CD4-positive, alpha-beta T cell treated with Interleukin-17A for 1 hour (primary cell): Measurements from ENCODE around the gene PBX2.
"Not testable (repeated sequence)": the region's sequence is repeated elsewhere in the genome, so short reads cannot be mapped to it uniquely, and the experiment has no call there.

Experiments used
- DNase-seq: peaks from one replicate; pipeline ENCODE4 v3.0.0-alpha.2; 2020

The PBX2 gene

DNA sequence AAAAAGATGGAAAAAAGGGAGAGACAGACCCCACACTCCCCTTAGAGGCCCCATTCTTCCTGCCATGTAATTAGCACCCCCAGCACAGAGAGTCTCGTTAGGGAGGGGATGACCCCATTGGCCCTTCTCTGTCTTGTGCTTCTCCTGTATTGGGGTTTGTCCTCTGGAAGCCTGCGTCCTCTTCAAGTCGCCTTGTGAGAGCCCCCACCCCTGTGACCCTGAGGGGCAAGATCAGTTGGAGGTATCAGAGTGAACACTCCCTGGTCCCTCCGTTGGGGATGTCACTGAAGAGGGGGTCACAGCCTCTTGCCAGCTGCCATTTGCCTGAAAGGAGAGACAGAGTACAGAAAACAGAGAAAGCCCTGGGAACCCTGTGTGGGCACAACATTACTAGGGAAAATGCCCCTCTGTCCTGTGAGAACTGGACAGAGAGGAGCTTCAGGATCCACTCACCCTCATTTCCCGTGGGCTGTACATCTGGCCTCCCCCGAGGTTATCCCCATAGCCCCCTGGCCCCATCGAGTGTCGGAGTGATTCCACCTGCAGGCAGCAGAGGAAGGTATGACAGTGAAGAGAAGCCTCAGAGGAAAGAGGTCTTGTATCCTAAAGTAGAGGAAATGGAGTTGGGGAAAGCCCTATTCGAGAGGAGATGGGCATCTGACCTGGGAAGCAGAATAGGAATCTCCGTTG, 3.7 kb downstream of the PBX2 start:
- DNase-seq = not testable (repeated sequence)

DNA sequence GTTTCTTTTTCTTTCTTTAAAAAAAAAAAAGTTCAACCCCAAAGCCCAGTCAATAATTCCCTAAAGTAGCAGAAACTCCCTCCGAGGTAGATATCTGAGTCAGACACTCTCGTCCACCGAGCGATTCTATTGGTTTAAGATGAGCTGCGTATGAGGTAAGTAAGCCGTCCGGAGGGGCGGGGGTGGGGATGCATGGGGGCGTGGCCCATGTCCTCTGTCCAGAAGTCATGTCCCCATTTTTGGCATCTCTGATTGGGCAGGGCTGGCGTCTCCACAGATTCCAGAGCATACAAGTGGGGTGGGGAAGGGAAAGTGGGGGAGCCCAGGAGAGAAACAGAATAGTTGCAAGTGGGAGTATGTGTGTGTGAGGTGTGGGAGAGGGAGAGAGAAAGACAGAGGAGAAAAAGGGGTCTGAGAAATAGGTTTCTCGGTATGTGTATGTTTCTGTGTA, 4.3 kb downstream of the PBX2 start:
- DNase-seq = peak; percentile 80

DNA sequence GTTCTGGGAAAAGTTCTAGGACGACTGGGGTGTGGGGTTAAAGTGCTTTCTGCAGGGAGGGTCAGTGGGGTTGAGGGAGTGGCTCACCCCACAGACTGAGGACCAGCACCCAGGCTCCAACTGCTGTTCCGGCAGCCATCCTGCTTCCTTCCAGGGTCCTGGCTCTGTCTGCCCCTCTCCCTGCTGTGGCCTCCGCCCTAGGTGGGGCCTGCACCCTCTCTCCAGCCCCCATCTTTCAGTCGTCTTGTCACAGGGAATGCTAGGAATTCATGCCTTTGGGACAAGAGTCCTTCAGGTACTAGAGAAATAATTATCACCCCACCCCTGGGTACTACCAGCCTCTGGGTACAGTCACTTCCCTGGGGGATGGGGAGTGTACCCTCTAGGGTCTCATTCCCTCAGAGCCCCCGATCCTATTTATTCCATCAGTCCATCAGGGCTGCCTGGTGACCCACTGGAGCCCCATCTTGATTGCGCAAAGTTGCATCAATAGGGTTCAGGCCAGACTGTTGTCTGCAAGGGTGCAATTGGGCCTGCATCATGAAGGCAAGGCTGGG, 5.8 kb downstream of the PBX2 start, which contains the start of gene AGER:
Gene AGER, minus strand, starts transcription at position 170 of the 557 bp plus-strand sequence. Its CDS starts 31 bp downstream, at position 139.
- DNase-seq = no peak

DNA sequence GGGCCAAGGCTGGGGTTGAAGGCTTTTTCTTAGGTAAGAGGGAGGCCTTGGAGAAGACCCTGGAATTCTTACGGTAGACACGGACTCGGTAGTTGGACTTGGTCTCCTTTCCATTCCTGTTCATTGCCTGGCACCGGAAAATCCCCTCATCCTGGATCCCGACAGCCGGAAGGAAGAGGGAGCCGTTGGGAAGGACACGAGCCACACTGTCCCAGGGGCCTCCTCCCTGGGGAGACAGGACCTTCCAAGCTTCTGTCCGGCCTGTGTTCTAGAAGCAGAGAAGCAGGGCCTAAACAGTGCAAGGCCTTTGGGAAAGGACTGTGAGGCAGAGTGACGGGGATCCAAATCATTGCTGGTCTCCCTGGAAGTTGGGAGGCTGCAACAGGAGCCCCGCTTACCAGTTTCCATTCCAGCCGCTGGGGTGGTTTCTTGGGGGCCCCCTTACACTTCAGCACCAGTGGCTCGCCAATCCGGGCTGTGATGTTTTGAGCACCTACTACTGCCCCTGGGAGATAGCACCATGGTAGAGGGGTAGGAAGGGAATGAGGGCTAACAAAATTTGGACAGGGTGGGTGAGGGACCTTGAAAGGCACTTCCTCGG, 6.4 kb downstream of the PBX2 start:
- DNase-seq = no peak

DNA sequence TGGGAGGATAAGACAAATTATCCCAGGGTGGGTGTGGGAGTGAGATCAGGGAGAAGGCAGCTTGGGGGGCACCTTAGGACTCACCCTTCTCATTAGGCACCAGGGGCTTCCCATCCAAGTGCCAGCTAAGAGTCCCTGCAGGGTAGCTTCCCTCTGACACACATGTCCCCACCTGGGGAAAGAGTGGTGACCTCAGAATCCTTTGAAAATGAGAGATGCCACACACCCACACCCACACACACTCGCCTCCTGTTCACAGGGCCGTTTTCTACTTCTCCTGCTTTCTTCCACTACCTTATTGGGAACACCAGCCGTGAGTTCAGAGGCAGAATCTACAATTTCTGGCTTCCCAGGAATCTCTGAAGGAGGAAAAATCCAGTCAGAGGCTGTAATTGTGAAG, 7.0 kb downstream of the PBX2 start:
- no peak for DNase-seq

DNA sequence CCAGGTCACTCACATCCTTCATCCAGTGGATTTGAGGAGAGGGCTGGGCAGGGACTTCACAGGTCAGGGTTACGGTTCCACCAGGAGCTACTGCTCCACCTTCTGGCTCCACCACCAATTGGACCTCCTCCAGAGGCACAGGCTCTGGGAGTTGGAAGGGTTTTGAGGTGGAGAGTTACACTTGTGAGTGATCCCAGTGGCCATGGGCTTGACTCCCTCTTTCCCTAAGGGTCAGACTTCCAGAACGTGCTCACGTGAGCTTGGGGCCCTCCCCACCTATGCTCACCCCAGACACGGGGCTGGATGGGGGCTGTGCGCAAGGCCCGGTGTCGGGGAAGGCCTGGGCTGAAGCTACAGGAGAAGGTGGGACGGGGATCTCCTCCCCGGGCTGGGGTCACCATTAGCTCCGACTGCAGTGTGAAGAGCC, 7.4 kb downstream of the PBX2 start:
- no peak for DNase-seq

DNA sequence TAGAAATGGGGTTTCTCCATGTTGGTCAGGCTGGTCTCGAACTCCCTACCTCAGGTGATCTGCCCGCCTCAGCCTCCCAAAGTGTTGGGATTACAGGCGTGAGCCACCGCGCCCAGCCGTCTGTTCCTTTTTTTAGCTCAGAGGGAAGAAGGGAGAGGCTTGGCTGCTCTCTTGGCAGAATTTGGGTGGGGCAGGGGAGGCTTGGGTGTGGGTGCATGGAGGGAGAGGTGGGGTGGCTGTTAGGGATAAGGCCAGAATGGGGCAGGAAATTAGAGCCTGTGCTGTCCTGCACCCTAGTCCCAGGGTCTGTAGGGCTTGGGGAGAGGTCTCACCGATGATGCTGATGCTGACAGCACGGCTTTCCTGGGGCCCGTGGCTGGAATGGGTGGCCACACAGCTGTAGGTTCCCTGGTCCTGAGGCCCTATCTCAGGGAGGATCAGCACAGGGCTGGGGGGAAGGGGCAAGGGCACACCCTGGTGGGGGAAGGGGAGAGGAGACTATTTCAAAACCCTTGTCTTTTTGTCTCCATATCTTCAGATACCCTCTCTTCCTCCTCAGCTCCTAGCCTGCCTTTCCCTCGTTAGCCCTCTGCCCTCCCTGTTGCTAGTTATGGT, 8.0 kb downstream of the PBX2 start:
- DNase-seq = no peak

DNA sequence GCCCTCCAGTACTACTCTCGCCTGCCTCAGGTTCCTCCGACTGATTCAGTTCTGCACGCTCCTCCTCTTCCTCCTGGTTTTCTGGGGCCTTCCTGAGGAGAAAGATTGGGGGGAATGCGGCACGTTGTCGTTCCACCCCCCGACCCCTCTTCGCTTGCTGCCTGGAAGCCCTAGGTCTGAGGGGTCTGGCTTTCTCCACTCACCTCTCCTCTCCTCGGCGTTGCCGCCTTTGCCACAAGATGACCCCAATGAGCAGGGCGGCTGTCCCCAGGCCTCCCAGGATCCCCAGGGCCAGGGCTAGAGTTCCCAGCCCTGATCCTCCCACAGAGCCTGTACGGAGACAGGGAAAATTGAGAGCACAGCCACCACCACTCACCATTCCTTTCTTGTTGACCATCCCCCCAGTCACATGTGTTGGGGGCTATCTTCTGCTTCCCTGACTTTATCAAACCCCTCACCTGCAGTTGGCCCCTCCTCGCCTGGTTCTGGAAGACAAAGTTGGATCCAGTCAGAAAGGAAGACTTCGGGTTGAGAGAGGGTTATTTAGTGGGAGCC, 8.8 kb downstream of the PBX2 start:
- DNase-seq = no peak

DNA sequence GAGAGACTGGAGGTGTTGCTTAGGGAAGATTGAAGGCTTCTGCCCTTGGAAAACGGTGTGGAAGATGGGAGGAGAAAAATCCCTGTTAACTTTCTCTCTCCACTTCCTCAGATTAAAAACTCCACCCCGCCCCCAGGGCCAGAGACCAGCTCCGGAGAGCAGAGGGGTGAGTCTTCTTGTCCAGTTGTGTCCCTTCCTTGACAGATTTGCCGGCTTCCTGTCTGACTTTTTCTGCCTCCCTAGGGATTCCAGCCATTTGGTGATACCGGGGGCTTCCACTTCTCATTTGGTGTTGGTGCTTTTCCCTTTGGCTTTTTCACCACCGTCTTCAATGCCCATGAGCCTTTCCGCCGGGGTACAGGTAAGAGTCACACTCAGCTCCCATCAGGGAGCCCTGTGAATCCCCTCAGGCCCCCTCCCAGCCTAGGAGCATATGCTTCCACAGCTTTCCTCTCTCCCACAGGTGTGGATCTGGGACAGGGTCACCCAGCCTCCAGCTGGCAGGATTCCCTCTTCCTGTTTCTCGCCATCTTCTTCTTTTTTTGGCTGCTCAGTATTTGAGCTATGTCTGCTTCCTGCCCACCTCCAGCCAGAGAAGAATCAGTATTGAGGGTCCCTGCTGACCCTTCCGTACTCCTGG, 10.1 kb downstream of the PBX2 start:
- no peak for DNase-seq

DNA sequence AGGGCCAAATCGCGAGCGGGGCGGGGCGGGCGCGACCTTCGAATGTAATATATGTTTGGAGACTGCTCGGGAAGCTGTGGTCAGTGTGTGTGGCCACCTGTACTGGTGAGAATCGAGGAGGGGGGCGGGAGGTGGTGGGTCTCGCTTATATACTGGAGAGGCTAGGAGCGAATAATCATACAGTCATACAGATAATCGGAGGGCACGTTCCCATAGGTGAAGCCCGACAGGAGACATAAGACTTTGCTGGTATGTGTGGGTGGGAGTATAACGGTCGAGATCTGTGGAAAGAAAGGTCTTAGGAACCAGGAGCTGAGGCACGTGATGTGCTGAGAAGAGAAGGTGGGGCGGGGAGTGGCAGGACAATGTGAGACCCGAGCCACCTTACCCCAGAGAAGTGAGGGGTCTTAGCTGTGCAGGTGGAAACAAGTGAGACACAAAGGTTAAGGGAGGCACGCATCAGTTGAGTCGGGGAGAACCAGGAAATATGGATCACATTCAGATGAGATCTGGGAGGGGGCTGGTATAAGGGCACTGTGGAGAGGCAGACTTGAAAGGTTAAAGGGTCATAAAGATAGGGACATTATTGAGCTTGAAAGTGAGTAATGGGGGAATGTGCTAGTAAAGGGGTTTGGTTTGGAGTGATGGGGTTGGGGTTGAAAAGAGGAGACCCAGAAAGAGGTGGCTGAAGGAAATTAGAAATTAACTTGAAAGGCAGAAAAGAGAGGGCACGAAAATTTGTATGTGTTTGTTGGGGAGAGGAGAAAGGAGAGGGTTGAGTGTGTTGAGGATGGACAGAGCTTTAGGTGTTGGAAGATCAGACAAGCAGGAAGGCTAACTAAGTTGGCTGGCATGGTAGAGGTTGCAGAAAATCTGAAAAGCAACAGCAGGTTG, 11.2 kb downstream of the PBX2 start:
- DNase-seq = no peak

DNA sequence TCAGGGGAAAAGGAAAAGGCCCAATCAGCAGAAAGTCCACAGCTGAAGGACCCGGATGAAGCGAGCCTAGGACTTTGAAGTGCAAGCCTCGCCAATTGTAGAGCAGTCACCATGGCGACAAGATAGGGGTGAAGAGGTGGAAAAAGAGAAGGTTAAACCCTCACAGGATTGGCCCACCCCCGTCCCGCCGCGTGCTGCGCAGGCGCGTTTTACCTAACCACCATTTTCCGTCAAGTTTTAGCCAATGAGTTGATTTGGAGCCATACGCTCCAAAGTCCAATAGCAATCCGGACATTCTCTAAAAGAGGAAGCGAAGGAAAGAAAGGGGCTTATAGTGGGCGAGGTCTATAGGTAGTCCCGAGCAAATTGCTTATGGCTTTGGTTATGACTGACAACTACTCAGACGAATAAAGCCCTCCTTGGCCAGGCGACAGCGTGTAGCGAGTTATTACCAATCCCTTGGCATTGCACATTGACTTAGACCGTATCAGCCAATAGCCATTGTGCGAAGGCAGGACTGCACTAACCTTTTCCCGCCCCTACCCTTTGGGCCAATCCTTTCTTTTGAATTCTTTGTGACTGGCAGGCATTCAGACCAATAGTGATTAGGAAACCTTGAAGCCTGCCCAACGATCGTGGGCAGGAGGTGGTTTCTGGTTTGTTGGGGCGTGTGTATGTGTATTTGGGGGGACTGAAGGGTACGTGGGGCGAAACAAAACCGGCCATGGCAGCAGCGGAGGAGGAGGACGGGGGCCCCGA, 12.0 kb downstream of the PBX2 start, which contains the start of gene RNF5:
Gene RNF5, plus strand, starts transcription at position 618 of the 759 bp plus-strand sequence. Its CDS starts 107 bp downstream, at position 725.
- peak; percentile 100 for DNase-seq

DNA sequence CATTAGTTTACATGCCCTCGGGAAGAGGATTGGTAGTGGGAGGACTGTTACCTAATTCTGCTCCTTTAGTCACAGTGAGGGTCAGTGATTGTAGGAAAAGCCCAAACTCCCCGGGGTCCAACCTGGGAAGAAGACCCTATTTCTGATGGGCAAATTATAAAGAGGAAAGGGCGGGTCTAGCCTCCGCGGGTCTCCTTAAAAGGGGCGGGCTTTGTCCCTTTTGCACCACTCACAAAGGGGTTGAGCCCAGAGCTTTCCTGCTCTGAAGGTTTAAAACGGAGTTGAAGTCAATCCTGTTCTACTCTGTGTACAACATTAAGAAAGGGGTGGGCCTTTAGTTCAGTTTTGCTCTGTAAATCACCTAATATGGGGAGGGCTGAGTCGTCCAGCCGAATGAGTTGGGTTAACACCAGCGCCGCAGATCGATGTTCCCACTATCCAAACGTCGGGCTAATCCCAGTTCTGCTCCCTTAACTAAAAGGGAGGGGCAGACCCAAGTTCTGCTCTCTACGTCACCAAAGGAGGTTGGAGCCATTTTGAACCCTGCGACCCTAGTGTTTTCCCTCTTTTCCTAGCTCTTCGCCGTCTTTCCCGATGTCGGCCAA, 12.7 kb downstream of the PBX2 start:
- DNase-seq = peak; percentile 75

DNA sequence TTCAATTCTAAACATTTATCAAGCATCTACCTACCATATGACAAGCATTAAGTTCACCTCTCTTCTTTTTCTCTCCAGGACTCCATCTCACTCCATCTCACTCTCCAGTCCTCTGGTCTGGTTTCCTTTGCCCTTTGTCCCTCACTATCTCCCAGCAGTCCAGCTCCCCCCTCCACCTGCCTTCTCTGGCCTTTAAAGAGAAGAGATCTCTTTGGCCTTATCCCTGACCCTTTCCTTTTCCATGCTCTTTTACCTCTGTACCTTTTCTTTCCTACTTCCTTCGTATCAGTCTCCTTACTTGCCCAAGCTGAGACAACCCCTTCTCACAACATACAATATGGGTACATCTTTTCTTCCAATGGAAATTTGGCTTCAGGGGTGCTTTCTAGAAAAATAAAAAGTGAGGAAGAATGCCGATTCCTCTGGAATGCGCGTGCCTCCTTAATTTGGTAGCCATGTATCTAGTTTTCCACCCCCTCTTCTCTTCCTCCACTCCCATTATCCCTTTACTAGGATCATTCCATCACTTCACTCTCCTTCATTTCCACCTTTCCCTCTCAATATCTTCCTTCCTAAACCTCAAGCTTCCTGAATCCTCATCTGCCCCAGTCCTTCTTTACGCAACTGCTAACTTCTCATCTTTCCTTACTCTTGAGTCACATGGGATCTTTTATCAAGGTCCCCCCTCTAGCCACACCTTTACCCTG, 13.4 kb downstream of the PBX2 start:
- DNase-seq = no peak

DNA sequence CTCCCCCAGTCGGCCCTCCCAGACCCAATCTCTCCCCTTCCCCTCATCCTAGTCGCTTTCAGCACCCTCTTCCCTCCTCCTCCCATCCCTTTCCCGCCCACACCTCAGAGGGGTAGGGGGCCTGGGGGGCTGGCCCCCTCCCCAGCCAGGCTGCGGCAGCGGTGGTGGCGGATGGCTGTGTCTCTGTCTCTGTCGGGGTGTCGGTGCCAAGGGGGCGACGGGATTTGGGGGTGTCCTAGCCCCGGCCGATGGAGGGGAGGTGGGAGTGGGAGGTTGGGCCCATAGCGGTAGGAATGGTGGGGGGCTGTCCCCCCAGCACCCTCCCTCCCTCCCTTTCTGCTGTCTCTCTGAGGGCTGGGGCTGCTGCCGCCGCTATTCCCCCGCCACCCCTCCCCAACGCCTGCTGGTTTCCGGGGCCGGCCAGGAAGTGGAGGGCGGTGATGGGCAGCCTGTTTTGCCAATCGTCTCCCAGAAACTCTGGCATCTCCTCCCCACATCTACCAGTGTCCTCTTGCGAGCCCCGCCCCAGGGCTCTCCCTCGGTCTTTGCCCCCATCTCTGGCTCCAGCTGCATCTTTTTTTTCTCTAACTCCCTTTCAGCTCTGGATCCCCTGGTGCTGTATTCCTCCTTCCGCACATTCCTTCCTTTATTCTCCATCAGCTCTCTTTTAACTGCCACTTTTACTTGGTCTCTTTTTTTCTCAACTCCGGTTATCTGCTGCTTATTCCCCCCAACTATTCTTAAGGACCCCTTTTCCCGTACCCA, 14.1 kb downstream of the PBX2 start, which contains the start of gene AGPAT1:
Gene AGPAT1, minus strand, starts transcription at position 374 of the 765 bp plus-strand sequence. CDS start 4,588 bp downstream, outside the sequence.
- peak; percentile 98 for DNase-seq

DNA sequence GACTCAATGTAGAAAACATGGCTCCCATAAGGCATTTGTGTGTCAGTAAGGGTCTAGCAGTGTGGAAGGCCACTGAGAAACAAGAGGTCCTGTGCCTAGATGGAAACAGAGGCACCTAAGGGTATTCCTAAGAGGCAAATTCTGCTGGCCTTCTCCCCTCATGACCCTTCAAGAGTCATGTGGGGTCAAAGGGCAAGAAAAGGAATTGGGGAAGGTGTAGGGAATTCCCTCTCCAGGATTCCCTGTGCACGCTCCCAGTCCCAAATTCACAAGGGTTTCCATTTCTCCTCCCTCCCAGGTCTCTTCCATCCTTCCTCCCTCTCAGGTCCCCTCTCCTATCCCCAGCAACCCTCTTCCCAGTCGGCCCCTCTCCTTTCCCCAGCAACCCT, 14.7 kb downstream of the PBX2 start:
- no peak for DNase-seq

DNA sequence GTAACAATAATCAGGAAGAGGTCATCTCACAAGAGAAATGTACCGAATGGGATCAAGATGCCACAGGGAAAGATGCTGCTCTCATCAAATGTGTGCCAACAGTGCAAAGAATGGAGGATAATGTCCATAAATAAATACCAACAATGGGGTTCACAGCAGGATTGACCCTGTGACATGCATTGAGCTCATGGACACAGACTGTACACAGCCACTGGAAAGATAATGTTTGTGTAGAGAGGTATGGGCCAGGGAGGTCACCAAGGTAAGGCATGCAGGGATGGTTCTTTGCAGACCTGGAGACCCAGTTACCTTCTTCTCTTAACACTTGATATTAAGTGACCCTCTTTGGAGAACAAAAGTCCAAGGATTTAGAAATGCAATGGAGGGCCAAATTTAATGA, 15.6 kb downstream of the PBX2 start:
- no peak for DNase-seq

DNA sequence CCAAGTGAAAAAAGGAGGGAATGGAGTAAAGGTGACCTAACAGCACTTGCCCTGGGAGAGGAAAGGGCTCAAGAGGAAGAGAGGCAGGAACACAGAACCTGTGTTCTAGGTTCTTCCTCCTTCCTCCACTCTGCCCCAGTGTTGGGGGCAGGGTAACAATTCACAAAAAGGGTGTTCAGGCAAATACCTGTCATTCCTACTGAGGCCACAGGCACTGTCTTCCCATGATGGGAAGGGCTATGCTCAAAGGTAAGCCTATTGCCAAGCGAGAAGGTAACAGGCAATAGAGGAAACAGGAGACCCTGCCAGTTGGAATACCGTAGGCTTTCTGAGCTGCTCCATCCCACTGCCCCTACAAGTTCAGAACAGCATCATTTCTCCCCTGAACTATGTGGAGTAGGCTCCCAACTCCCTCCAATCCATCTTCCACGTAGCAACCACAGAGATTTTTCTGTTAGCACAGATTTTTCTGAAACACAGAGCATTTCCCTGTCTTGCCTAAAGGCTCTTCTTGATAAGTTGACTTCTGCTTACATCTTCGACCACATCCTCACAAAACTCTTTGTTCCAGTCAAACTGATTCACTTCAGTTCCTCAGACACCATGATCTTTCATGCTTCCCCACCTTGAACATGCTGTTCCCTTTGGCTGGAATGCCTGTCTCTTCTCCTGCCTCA, 16.8 kb downstream of the PBX2 start:
- no peak for DNase-seq

DNA sequence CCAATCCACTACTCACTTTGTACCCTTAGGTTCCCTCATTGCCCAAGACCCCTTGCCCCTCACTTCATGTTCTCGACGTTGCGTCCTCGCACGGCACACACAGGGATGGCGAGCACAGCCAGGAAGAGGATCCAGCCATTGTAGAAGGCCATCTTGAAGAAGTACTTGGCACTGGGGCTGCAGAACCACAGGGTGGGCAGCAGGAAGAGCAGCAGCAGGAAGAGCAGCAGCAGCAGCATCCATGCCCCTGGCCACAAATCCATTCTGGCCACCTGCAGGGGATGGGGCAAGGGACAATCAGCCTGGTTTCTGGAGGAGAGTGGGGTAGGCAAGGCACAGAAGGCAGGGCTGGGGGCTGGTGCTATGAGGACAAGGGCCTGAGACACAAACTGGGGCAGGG, 18.8 kb downstream of the PBX2 start:
- DNase-seq = no peak
